Measurements from ENCODE around the gene MOSMO. TPM values are rescaled to one million over a fixed set of nuclear protein-coding genes. Genes with fewer than 3 reads are reported as not detected.

MOSMO gene
- total and polyA plus RNA-seq, 10 of the 15 experiments (the other 5 are each of a cell fraction or from before 2014, with no cell fraction given) = 1.7 to 26.7 (median 12.2) TPM

DNA sequence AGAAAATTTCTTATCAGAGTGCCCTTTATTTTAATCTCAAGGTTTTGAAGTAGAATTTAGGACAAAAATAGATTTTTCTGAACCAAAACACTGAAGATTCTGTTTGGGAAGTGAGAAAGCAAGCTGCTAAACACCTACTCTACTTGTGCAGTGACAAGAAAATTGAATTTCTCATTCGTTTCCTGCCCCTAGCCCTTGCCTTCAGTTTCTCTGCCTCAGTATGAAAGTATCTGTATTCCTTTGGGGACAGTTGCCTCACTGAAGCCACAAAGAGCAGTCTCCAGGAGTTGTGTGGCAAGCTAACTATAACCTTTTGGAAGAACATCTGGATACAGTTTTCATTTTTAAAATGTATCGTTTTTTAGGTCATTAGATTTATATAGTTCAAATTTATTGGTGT is 19.7 kb downstream of the MOSMO start:
- in situ Hi-C loops (cut with MboI) (no loop called here), intact Hi-C loops (cut with micrococcal nuclease; ENCODE audit: unreplicated experiment) (no loop called here)
- peak; percentile 62 for ATAC-seq
- DNase-seq (ENCODE audit: low read depth, low spot score) = no peak
- Histone ChIP-seq H3K4me3 (peak overlapping the region; percentile 45; the same call in 1 of the 2 replicates), H3K36me3 (ENCODE audit: control insufficient read depth in 2 of 2, insufficient read depth in 2 of 2, low read length in 1 of 2) (no peaks in the 10 kb centered on the region; a peak in 1 of 4 replicates), H3K27me3 (replicated peaks in 1 of 2; ENCODE audit: control insufficient read depth in 2 of 2, insufficient read depth in 2 of 2, low read length in 1 of 2) (no peaks in the 10 kb centered on the region), H3K79me2 (ENCODE audit: control insufficient read depth, insufficient read depth, low read length) (peaks cover 4% of the 10 kb centered on the region), H3K27ac (ENCODE audit: control insufficient read depth, insufficient read depth) (peak overlapping the region; percentile 52; the same call in 1 of the 2 replicates), H3K4me1 (ENCODE audit: control insufficient read depth, insufficient read depth, low read length) (peaks cover 23% of the 10 kb centered on the region), H3K9me3 (replicated peaks; ENCODE audit: control insufficient read depth, insufficient read depth, low read length) (no peaks in the 10 kb centered on the region; the same call in none of the 3 replicates), H4K20me1 (ENCODE audit: control insufficient read depth, insufficient read depth) (no peaks in the 10 kb centered on the region), H3K9ac (ENCODE audit: control insufficient read depth, insufficient read depth, low read length) (peak overlapping the region; percentile 34), H2AFZ (ENCODE audit: control insufficient read depth, low read depth, low read length) (peak overlapping the region; percentile 6; the same call in 1 of the 2 replicates), H3K4me2 (ENCODE audit: control insufficient read depth, insufficient read depth) (peak overlapping the region; percentile 82)
- FAIRE-seq = peak; percentile 80
- ChIA-PET POLR2A (interaction anchor here (1.4 to 4.1 kb wide), 3 partner anchors 9 to 23 kb away, joined by 6 to 33 read pairs (median 7); partner anchors contain the start of gene MOSMO), RAD21 (ENCODE audit: unreplicated experiment) (interaction anchor here (0.8 to 4.3 kb wide), 5 partner anchors 16 to 161 kb away, joined by 3 to 27 read pairs (median 3); partner anchors contain the start of gene MOSMO), SMC1A (ENCODE audit: uncharacterized antibody, unreplicated experiment) (interaction anchor here (1.0 to 4.5 kb wide), 6 partner anchors 11 to 50 kb away, joined by 4 to 36 read pairs (median 14); partner anchors contain the start of gene MOSMO), CTCF (interaction anchor here (0.7 to 5.8 kb wide), 11 partner anchors 11 to 161 kb away, joined by 3 to 51 read pairs (median 8); partner anchors contain the start of gene MOSMO)
- TF ChIP-seq CHD2 (IDR thresholded peaks at IDR 0.05; ENCODE audit: borderline replicate concordance, low read depth, low read length) (no peak), EED (IDR thresholded peaks at IDR 0.05; ENCODE audit: low read depth) (peak; percentile 51; the same call in 1 of the 2 replicates), NFIC (IDR thresholded peaks at IDR 0.05; ENCODE audit: low read depth, low read length) (peak; percentile 35; the same call in 1 of the 2 replicates), ETV6 (conservative IDR thresholded peaks at IDR 0.05 in 1 of 2, IDR thresholded peaks at IDR 0.05 in 1 of 2; ENCODE audit: borderline replicate concordance in 1 of 2, low read depth in 1 of 2) (peak in 1 of 2 experiments; percentile 24; a peak in 1 of 4 replicates), MEF2A (IDR thresholded peaks at IDR 0.05; ENCODE audit: insufficient read depth, low read depth, low read length) (0 out of 2 replicates have a peak, but pooled peaks have one; percentile 34), IKZF2 (IDR thresholded peaks at IDR 0.05) (peak; percentile 24 to 50; a peak in 2 of 4 replicates), SMARCA5 (IDR thresholded peaks at IDR 0.05) (no peak), MEF2B (IDR thresholded peaks at IDR 0.05; ENCODE audit: partially characterized antibody, poor library complexity, severe bottlenecking) (peak; percentile 43), POLR2AphosphoS5 (IDR thresholded peaks at IDR 0.05; ENCODE audit: low read length) (no peak), SPI1 (IDR thresholded peaks at IDR 0.05; ENCODE audit: borderline replicate concordance, insufficient read depth, low read depth, low read length) (peak; percentile 37; the same call in 1 of the 2 replicates), ZNF217 (IDR thresholded peaks at IDR 0.05) (no peak), RUNX3 (IDR thresholded peaks at IDR 0.05; ENCODE audit: low read length) (peak; percentile 43), POLR2A (IDR thresholded peaks at IDR 0.05; ENCODE audit: low read depth, low read length) (no peak), EP300 (IDR thresholded peaks at IDR 0.05; ENCODE audit: borderline replicate concordance in 1 of 2, control insufficient read depth in 1 of 2, low read depth in 2 of 2, low read length in 2 of 2) (no peak), IKZF1 (conservative IDR thresholded peaks at IDR 0.05) (peak; percentile 39; the same call in 1 of the 2 replicates)
- BruUV-seq (replicated peaks) = no TSS peak
- 17% methylated on average over 2 of the region's 2 CpGs for WGBS (ENCODE audit: insufficient coverage, insufficient replicate concordance, low lambda C conversion rate, missing lambda C conversion rate)
